ENCODE data around the gene PNISR. TPM values are rescaled to one million over a fixed set of nuclear protein-coding genes. Genes with fewer than 3 reads are reported as not detected.

PNISR gene
- total RNA-seq, 4 donors from 2014 or later = 143 to 193 (median 165) TPM

DNA sequence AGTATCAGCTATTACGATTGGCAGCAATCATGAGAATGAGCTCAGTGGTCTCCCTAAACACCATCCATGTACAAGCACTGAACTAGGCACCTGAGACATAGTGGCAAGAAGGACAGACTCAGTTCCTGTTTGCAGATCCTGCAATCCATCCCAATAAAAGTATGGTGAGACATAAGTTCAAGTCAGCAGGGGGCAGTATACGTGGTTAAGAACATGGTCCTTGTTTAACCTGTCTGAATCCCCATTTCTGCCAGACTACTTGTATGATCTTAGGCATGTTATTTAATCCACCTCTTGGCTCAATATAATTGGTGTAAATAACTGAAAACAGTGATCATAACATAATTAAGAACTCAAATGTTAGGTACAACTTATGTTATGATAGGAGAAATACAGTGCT is 33.2 kb upstream of the PNISR start:
- Histone ChIP-seq H3K9me3 (peaks cover 0 to 24% (median 0%) of the 10 kb centered on the region in 4 donors), H3K27me3 (no peaks in the 10 kb centered on the region), H3K36me3 (peaks cover 0 to 41% (median 0%) of the 10 kb centered on the region in 3 donors), H3K27ac (no peak overlapping the region), H3K4me3 (no peak overlapping the region), H3K4me1 (no peaks in the 10 kb centered on the region)
- WGBS, 2 donors = 87 to 91% methylated on average over 2 of the region's 2 CpGs
- DNase-seq (ENCODE audit: low spot score in 2 of 2) = no peak
- TF ChIP-seq, protein P1, sequence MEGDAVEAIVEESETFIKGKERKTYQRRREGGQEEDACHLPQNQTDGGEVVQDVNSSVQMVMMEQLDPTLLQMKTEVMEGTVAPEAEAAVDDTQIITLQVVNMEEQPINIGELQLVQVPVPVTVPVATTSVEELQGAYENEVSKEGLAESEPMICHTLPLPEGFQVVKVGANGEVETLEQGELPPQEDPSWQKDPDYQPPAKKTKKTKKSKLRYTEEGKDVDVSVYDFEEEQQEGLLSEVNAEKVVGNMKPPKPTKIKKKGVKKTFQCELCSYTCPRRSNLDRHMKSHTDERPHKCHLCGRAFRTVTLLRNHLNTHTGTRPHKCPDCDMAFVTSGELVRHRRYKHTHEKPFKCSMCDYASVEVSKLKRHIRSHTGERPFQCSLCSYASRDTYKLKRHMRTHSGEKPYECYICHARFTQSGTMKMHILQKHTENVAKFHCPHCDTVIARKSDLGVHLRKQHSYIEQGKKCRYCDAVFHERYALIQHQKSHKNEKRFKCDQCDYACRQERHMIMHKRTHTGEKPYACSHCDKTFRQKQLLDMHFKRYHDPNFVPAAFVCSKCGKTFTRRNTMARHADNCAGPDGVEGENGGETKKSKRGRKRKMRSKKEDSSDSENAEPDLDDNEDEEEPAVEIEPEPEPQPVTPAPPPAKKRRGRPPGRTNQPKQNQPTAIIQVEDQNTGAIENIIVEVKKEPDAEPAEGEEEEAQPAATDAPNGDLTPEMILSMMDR (IDR thresholded peaks at IDR 0.05) = peak in 1 of 5 experiments; percentile 8
- TF ChIP-seq EP300 (IDR thresholded peaks at IDR 0.05) (no peak), POLR2A (IDR thresholded peaks at IDR 0.05) (no peak)

DNA sequence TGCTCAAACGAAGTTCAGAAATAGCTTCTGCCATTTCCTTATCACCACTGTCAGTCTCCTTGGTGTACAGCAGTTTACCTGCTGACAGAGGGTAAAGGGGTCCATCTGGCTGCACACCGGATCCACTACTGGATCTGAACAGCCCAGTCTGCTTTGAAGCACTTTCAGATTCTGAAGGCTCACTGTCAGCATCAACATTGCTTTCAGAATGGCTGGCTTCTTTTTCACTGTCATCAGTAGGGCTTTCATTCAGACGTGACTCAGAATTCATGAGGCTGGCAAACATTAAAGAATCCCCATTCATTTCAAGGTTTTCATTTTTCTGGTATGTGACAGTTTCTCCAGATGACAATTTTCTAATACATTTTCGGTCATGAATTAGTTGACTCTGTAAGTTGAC is 21.0 kb upstream of the PNISR start:
- Histone ChIP-seq H3K36me3 (peaks cover 0 to 27% (median 0%) of the 10 kb centered on the region in 3 donors), H3K4me3 (no peak overlapping the region), H3K4me1 (no peaks in the 10 kb centered on the region), H3K27ac (no peak overlapping the region), H3K9me3 (no peaks in the 10 kb centered on the region), H3K27me3 (no peaks in the 10 kb centered on the region)
- TF ChIP-seq, protein P1 (IDR thresholded peaks at IDR 0.05) = no peak
- TF ChIP-seq POLR2A (IDR thresholded peaks at IDR 0.05) (no peak), EP300 (IDR thresholded peaks at IDR 0.05) (no peak)
- no peak for DNase-seq (ENCODE audit: low spot score in 2 of 2)
- WGBS, 2 donors = 59 to 61% methylated on average over 4 of the region's 4 CpGs

DNA sequence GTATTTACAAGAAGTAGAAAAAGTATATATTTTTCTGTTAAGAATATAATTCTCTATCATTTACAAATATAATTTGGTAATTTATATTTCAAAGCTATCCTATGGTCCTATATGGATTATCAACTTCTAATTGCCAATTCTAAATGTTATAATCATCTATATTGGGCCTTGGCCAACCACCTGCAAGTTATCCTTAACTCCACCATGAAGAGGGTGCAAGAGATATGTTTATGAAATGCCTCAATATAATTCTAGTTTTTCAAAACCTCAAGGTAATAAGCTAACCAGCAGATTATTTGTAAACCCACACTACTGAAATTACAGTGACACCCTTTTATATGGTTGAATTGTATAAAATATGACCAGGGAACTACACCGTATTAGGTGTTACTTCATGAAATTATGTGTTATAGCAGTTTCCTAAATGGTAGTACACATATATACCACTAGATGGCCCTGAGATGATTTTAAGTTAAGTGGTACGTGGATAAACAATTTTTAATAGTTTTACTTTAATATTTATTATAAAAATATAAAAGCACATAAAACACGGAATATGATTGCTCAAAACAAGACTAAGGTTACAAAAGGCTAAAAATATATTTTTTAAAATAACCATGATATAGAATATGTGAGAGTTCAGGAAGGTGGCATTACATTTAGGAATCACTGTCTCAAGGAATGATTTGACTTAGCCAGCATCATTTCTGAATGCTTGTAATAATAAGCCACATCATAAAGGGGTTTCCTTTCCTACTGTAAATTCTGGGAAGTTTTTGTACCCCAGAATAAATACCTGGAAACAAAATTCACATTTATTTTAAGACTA is 9.8 kb upstream of the PNISR start:
- no peak overlapping the region for H3K27ac ChIP-seq
- TF ChIP-seq, protein P1 (IDR thresholded peaks at IDR 0.05) = peak in 4 of 5 experiments; percentile 42 to 78 (median 63)
- TF ChIP-seq EP300 (IDR thresholded peaks at IDR 0.05) = no peak
- DNase-seq (ENCODE audit: low spot score in 2 of 2) = no peak
- no peaks in the 10 kb centered on the region for H3K27me3 ChIP-seq
- no peaks in the 10 kb centered on the region for H3K9me3 ChIP-seq
- WGBS, 2 donors = 5 to 7% methylated on average over 3 of the region's 3 CpGs
- peaks cover 0 to 4% (median 0%) of the 10 kb centered on the region in 4 donors for H3K4me1 ChIP-seq
- no peak overlapping the region for H3K4me3 ChIP-seq
- H3K36me3 ChIP-seq = peaks cover 0 to 37% (median 5%) of the 10 kb centered on the region in 3 donors

DNA sequence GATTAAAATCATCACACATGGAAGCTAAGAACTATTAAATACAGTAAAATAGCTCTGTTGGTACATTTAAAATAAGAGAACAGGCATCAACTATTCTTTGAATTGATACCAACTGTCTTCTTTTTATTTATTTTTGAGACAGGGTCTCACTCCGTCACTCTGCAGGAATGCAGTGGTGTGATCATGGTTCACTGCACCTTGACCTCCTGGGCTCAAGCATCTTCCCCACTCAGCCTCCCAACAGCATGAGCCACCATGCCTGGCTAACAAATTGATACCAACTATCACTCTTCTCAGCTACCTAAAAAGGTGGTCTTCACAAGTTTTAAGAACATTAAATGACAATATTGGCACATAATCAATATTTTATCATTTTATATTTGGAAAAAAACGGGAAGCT is 7.8 kb upstream of the PNISR start:
- Histone ChIP-seq H3K27ac (no peak overlapping the region), H3K4me1 (peaks cover 0 to 11% (median 0%) of the 10 kb centered on the region in 4 donors), H3K9me3 (no peaks in the 10 kb centered on the region), H3K27me3 (no peaks in the 10 kb centered on the region), H3K36me3 (peaks cover 0 to 36% (median 5%) of the 10 kb centered on the region in 3 donors), H3K4me3 (no peak overlapping the region)
- 74 to 88% methylated on average over 2 of the region's 2 CpGs for WGBS, 2 donors
- no peak for DNase-seq (ENCODE audit: low spot score in 2 of 2)
- TF ChIP-seq EP300 (IDR thresholded peaks at IDR 0.05) (no peak), POLR2A (IDR thresholded peaks at IDR 0.05) (no peak)
- TF ChIP-seq, protein P1 (IDR thresholded peaks at IDR 0.05) = no peak

DNA sequence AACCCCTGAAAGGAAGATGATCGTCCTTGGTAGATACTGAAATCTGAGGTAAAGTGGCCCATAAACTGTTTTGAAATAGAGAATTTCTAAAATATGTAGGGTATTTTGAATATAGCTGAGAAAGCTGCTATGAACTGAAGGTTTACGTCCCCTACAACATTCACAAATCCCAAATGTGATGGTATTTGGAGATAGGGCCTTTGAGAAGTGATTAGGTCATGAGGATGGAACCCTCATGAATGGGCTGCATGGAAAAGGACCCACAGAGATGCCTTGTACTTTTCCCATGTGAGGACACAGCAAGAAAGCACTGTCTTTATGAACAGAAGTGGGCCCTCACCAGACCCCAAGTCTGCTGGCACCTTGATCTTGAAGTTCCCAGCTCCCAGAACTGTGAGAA is 6.8 kb upstream of the PNISR start:
- Histone ChIP-seq H3K9me3 (no peaks in the 10 kb centered on the region), H3K4me1 (peaks cover 0 to 21% (median 7%) of the 10 kb centered on the region in 4 donors), H3K36me3 (peaks cover 0 to 28% (median 5%) of the 10 kb centered on the region in 3 donors), H3K4me3 (no peak overlapping the region), H3K27ac (no peak overlapping the region), H3K27me3 (no peaks in the 10 kb centered on the region)
- no peak for DNase-seq (ENCODE audit: low spot score in 2 of 2)
- 96 to 97% methylated on average over 2 of the region's 2 CpGs for WGBS, 2 donors
- TF ChIP-seq, protein P1 (IDR thresholded peaks at IDR 0.05) = no peak
- TF ChIP-seq EP300 (IDR thresholded peaks at IDR 0.05) (no peak), POLR2A (IDR thresholded peaks at IDR 0.05) (no peak)

All from tibial nerve (tissue), 4 donors.